Stimulated activated CD4-positive, alpha-beta T cell treated with anti-CD3 and anti-CD28 coated beads, Interleukin-12 subunit alpha, Interleukin-12 subunit beta, amount 100 ng/mL, for 24 hours (primary cell): ENCODE data around the gene GADD45G.

Experiments
- DNase-seq, 2 experiments: peaks; one replicate each; pipeline ENCODE4 v3.0.0-alpha.2; 2020; ENCODE audit warnings: low read depth in 2 of 2

The GADD45G gene

GRCh38 chr9:89592963-89593726 lies 11.7 kb upstream of the GADD45G start:
- DNase-seq: no peak

GRCh38 chr9:89593727-89594427 lies 10.9 kb upstream of the GADD45G start:
- DNase-seq: peak; percentile 17 to 62

GRCh38 chr9:89594811-89595550 lies 9.8 kb upstream of the GADD45G start:
- no peak for DNase-seq

GRCh38 chr9:89595646-89596045 lies 9.2 kb upstream of the GADD45G start:
- no peak for DNase-seq

- DNase-seq: no peak
Observed at GRCh38 chr9:89596937-89597555, 7.8 kb upstream of the GADD45G start.

GRCh38 chr9:89597711-89598362 lies 7.0 kb upstream of the GADD45G start:
- peak; percentile 33 to 48 for DNase-seq

- DNase-seq: no peak
Observed at GRCh38 chr9:89598363-89598713, 6.5 kb upstream of the GADD45G start.

GRCh38 chr9:89598926-89599325 lies 5.9 kb upstream of the GADD45G start:
- no peak for DNase-seq

GRCh38 chr9:89600831-89601230 lies 4.0 kb upstream of the GADD45G start:
- no peak for DNase-seq

GRCh38 chr9:89601306-89601705 lies 3.5 kb upstream of the GADD45G start:
- no peak for DNase-seq

- DNase-seq: no peak
Observed at GRCh38 chr9:89601856-89602562, 2.8 kb upstream of the GADD45G start.

- peak; percentile 77 to 86 for DNase-seq
Observed at GRCh38 chr9:89602978-89603766, 1.6 kb upstream of the GADD45G start.

GRCh38 chr9:89603767-89604665 lies 796 bp upstream of the GADD45G start:
- DNase-seq: peak in 1 of 2 experiments; percentile 10

GRCh38 chr9:89605465-89606048 lies 745 bp downstream of the GADD45G start:
- DNase-seq: peak; percentile 43 to 53

GRCh38 chr9:89606049-89606623 lies 1.3 kb downstream of the GADD45G start:
- DNase-seq: peak; percentile 6 to 23

GRCh38 chr9:89606624-89607311 lies 2.0 kb downstream of the GADD45G start:
- DNase-seq: peak; percentile 31 to 32

- no peak for DNase-seq
Observed at GRCh38 chr9:89608641-89609335, 4.0 kb downstream of the GADD45G start.
